Measurements from ENCODE around the gene EZR. TPM values are rescaled to one million over a fixed set of nuclear protein-coding genes. Genes with fewer than 3 reads are reported as not detected.

EZR gene
- total and polyA plus RNA-seq, 2 of the 8 experiments (the other 6 are each of a cell fraction or from before 2014, with no cell fraction given): 122 to 286 TPM

DNA sequence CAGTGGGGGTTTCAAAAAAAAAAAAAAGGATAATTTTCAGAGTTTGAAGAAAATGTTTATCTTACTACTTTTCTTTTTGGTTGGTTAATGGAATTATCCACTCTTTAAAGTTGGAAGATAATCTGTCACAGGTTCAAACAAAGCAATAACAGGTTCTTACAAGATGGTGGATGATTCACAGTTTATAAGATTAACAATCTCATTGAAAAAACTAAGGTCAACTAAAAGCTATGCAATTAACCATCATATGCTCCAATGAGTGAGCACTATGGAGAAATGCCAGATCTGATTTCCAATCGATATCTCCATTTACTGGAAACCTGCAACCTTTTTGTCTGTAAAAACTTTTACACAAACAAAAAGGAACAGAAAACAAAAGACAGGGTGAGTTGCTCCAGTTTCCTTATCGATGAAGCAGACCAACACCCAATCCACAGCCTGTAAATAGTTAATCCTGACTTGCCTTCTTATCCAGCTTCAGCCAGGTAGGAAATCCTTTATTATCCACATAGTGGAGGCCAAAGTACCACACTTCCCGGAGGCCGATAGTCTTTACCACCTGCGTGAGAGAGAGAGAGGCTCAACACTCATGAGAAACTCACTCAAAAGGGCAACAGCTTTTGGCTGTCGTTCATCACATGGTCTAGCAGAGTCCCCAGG lies 32.4 kb downstream of the EZR start (continued):
- TF ChIP-seq, protein P1, sequence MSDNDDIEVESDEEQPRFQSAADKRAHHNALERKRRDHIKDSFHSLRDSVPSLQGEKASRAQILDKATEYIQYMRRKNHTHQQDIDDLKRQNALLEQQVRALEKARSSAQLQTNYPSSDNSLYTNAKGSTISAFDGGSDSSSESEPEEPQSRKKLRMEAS (IDR thresholded peaks at IDR 0.05): no peak
